Stimulated activated CD8-positive, alpha-beta memory T cell treated with anti-CD3 and anti-CD28 coated beads, Interleukin-7, amount 100 ng/mL, for 1 hour (primary cell): Measurements from ENCODE around the gene TMEM273.
"Not testable (repeated sequence)": the region's sequence is repeated elsewhere in the genome, so short reads cannot be mapped to it uniquely, and the experiment has no call there.

Experiments
- DNase-seq, 2 donors: peaks; one replicate each; pipeline ENCODE4 v3.0.0-alpha.2; 2020; ENCODE audit warnings: low read depth in 2 of 2

Gene TMEM273

GRCh38 chr10:49205206-49205605 is 17.0 kb upstream of the TMEM273 start:
- DNase-seq, result no peak

- no peak for DNase-seq
Observed at GRCh38 chr10:49204119-49204518, 15.9 kb upstream of the TMEM273 start.

- no peak for DNase-seq
Observed at GRCh38 chr10:49202266-49202665, 14.1 kb upstream of the TMEM273 start.

- DNase-seq, result no peak
Observed at GRCh38 chr10:49200854-49201253, 12.7 kb upstream of the TMEM273 start.

- no peak for DNase-seq
Observed at GRCh38 chr10:49197171-49197570, 9.0 kb upstream of the TMEM273 start.

GRCh38 chr10:49195864-49196263 is 7.7 kb upstream of the TMEM273 start:
- DNase-seq, result not testable (repeated sequence)

GRCh38 chr10:49194212-49194920 is 6.2 kb upstream of the TMEM273 start:
- no peak for DNase-seq

- DNase-seq, result no peak
Observed at GRCh38 chr10:49191349-49191748, 3.2 kb upstream of the TMEM273 start.

- DNase-seq, result no peak
Observed at GRCh38 chr10:49189422-49189821, 1.2 kb upstream of the TMEM273 start.

- no peak for DNase-seq
Observed at GRCh38 chr10:49187044-49187484, 1.1 kb downstream of the TMEM273 start.

- DNase-seq, result no peak
Observed at GRCh38 chr10:49186613-49187012, 1.6 kb downstream of the TMEM273 start.

GRCh38 chr10:49185213-49185612 is 3.0 kb downstream of the TMEM273 start:
- DNase-seq, result no peak

- DNase-seq, result no peak
Observed at GRCh38 chr10:49184642-49185111, 3.5 kb downstream of the TMEM273 start.

- no peak for DNase-seq
Observed at GRCh38 chr10:49183596-49184542, 4.3 kb downstream of the TMEM273 start.

- no peak for DNase-seq
Observed at GRCh38 chr10:49182776-49183175, 5.4 kb downstream of the TMEM273 start.

- DNase-seq, result no peak
Observed at GRCh38 chr10:49180444-49180860, 7.7 kb downstream of the TMEM273 start.

- no peak for DNase-seq
Observed at GRCh38 chr10:49179699-49180443, 8.3 kb downstream of the TMEM273 start.

GRCh38 chr10:49178489-49179471 is 9.4 kb downstream of the TMEM273 start:
- no peak for DNase-seq

GRCh38 chr10:49177391-49178355 is 10.5 kb downstream of the TMEM273 start:
- no peak for DNase-seq
